GM12891 (cell line): ENCODE measurements around the gene KIF16B.

Experiments
- POLR2A ChIP-seq: IDR thresholded peaks from 2 replicates; pipeline ENCODE4 v1.6.1; 2011; ENCODE audit warnings: low read depth, low read length, control low read depth
- POLR2AphosphoS5 ChIP-seq: IDR thresholded peaks from 2 replicates; pipeline ENCODE4 v1.6.1; 2011; ENCODE audit warnings: low read depth, low read length, control low read depth
- POU2F2 ChIP-seq: IDR thresholded peaks from 2 replicates; pipeline ENCODE4 v1.6.1; 2011; ENCODE audit warnings: low read depth, mild to moderate bottlenecking, control low read depth, low read length, moderate library complexity
- TAF1 ChIP-seq: IDR thresholded peaks from 2 replicates; pipeline ENCODE4 v1.6.1; 2011; ENCODE audit warnings: low read depth, low read length, control low read depth

DNA sequence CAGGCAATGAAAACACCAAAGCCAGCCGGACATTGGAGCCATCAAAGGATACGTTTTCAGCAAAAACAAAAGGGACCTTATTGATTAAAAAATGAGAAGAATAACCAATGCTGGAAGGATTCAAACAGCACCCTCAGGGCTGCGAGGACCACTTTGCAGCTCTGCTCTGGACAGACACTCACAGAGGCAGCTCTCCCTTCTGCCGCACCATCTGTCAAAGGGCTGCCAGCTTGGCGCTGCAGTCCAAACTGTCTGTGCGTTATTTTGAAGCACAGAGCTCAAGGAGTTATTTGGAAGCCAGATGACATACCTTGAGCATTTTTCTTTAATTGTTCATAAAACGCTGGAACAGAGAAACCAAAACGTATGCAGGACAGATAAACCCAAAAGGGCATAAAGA lies 85.2 kb downstream of the KIF16B start:
- TF ChIP-seq POU2F2 (no peak), POLR2A (no peak), POLR2AphosphoS5 (no peak), TAF1 (no peak)
